ENCODE results near the gene CHPF.

- TF ChIP-seq ZNF384 (IDR thresholded peaks at IDR 0.05), result no peak
- no peak for TF ChIP-seq FOXM1 (IDR thresholded peaks at IDR 0.05; ENCODE audit: borderline replicate concordance)
- TF ChIP-seq ELF4 (IDR thresholded peaks at IDR 0.05), result no peak
These were observed 26.8 kb upstream of the CHPF start for GRCh38 chr2:219570194-219570923.
